GM12801 (cell line): ENCODE data around the gene SMIM22.

Experiments
- CTCF ChIP-seq: IDR thresholded peaks from one replicate; pipeline ENCODE4 v1.5.1; 2011; ENCODE audit warnings: control low read depth; ENCODE audit not compliant: insufficient read length; ENCODE audit errors: extremely low read depth

Gene SMIM22

GRCh38 chr16:4783951-4784336, 11.2 kb upstream of the SMIM22 start:
- TF ChIP-seq CTCF: no peak

DNA sequence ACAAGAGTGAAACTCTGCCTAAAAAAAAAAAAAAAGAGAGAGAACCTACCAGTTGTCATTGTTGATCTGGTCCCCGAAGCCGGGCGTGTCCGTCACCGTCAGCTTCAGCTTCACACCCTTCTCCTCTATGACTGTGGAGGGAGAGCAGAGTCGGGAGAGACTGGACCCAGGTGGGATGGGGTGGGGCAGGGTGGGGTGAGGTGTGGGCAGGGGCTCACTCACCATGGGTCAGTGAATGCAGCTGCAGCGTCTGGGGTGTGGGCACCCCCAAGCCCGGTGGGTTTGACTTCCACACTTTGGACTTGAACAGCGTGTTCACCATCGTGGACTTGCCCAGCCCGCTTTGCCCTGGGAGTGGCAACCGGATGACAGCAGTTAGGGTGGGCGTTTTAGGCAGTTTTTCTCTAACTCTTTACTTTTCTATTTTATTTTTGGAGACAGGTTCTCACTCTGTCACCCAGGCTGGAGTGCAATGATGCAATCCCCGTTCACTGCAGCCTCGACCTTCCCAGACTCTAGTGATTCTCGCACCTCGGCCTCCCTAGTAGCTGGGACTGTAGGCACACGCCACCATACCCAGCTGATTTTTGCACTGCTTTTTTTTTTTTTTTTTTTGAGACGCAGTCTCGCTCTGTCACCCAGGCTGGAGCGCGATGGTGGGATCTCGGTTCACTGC, 9.3 kb upstream of the SMIM22 start:
- no peak for TF ChIP-seq CTCF

- no peak for TF ChIP-seq CTCF
These were observed 8.1 kb upstream of the SMIM22 start for GRCh38 chr16:4787068-4787467.

DNA sequence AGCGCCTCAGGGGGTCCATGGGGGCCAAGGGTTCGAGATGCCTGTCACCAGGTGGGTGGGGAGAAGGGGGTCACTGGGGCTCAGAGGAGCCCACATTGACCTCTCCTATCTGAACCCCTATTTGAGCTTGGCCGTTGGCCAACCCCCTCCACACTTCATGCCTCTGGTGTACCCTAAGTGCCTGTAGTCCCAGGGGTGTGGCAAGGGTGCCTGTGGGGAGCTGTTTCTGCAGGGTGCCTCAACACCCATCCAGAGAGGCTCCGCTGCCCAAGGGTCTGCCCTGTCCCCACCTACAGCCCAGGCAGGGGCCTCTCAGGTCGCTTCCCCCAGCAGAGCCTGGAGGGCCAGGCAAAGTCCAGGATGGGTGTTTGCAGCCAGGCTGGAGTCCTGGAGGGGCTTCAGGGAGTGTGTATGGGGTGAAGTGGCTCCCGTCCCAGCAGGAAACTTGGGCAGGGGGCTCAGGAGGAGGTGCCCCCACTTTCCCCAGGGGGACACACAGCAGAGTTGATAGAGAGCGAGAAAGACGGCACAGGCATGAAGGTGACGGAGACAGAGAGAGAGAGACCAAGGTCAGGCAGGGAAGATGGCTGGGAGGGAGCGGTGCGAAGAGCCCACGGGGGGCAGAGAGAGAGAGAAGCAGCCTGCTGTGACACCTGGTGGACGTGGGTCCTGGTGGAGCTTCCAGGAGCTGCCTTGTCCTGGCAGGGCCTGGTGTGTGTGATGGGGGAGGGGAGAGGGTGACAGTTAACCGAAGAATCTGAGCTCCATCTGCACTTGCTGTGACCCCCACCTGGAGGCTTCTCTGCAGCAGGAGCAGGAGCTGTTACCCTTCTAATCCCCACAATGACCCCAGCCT, 7.3 kb upstream of the SMIM22 start, which contains the start of gene SEPTIN12:
TSS of gene SEPTIN12 (minus strand) at position 719 of the 856 bp plus-strand sequence. CDS start at position 19, 700 bp downstream.
- no peak for TF ChIP-seq CTCF

- TF ChIP-seq CTCF: no peak
These were observed 6.7 kb upstream of the SMIM22 start for GRCh38 chr16:4788489-4788889.

- TF ChIP-seq CTCF: no peak
These were observed 6.3 kb upstream of the SMIM22 start for GRCh38 chr16:4788910-4789309.

DNA sequence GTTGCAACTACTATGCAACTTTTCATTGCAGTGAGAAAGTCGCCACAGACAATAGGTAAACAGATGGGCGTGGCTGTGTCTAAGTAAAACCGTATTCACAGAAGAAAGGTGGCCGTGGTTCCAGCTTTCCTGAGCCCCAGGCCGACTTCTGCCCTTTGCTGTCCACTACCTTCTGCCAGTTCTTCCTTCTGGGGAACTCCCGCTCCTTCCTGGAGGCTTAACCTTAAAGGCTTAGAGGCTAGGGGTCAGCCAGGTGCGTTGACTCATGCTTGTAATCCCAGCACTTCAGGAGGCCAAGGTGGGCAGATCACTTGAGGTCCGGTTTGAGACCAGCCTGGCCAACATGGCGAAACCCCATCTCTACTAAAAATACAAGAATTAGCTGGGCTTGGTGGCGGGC, 4.9 kb upstream of the SMIM22 start:
- TF ChIP-seq CTCF: no peak
